ENCODE data around the gene ICOS. TPM values are rescaled to one million over a fixed set of nuclear protein-coding genes. Genes with fewer than 3 reads are reported as not detected.

ICOS gene
- total RNA-seq, 1 experiment from 2014 or later: not detected

GRCh38 chr2:204010628-204011560, 74.3 kb downstream of the ICOS start:
- peak; percentile 6 for DNase-seq (ENCODE audit: low read depth)

Other genes starting within 250 kb of the ICOS start
- 0.52 and 0.64 TPM in 2 replicates for gene CD28, start 230.1 kb upstream of the ICOS start, total RNA-seq (2014; rRNA removed)
- not detected in 2 replicates for gene CTLA4, start 69.0 kb upstream of the ICOS start, total RNA-seq (2014; rRNA removed)

All from LHCN-M2 (cell line).